GM19324 (cell line): Measurements from ENCODE around the gene GALNTL6.

Source experiments
- ATAC-seq: cut with Tn5 transposase; IDR thresholded peaks from one replicate; pipeline ENCODE4 v1.9.1; 2021; ENCODE audit warnings: mild to moderate bottlenecking, moderate library complexity; ENCODE audit not compliant: unreplicated experiment, low FRiP score

GALNTL6 gene

DNA sequence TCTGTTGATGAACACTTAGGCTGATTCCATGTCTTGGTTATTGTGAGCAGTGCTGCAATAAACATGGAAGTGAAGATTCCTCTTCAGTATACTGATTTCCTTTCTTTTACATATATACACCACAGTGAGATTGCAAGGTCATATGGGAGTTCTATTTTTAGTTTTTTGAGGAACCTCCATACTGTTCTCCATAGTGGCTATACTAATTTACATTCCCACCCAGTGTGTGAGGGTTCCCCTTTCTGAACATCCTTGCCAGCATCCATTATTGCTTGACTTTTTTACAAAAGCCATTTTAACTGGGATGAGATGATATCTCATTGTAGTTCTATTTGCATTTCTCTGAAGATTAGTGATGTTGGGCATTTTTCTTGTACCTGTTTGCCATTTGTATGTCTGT lies 1274.9 kb downstream of the GALNTL6 start:
- no peak for ATAC-seq
